Measurements from ENCODE around the gene SOCS1. TPM values are rescaled to one million over a fixed set of nuclear protein-coding genes. Genes with fewer than 3 reads are reported as not detected.
A peak's percentile ranks its signal among the peaks of the same experiment; 100 is the strongest.

Gene SOCS1
- total and polyA plus RNA-seq, 2 experiments from 2014 or later = 84.7 to 104 TPM

GRCh38 chr16:11205754-11206581 is 50.0 kb downstream of the SOCS1 start:
- peak; percentile 38 for DNase-seq (ENCODE audit: low spot score)
- Histone ChIP-seq H3K9me2 (ENCODE audit: insufficient read depth) (no peaks in the 10 kb centered on the region), H3K36me3 (ENCODE audit: insufficient read depth) (no peaks in the 10 kb centered on the region), H3K4me1 (ENCODE audit: insufficient read depth) (peaks cover 20% of the 10 kb centered on the region), H3F3A (replicated peaks; ENCODE audit: low read depth) (no peaks in the 10 kb centered on the region), H3K79me2 (replicated peaks; ENCODE audit: insufficient read depth) (no peaks in the 10 kb centered on the region), H4K20me1 (replicated peaks; ENCODE audit: insufficient read depth) (no peaks in the 10 kb centered on the region), H3K4me2 (no peak overlapping the region), H3K27me3 (ENCODE audit: insufficient read depth) (no peaks in the 10 kb centered on the region), H3K27ac (ENCODE audit: low read depth) (no peak overlapping the region), H3K4me3 (no peak overlapping the region), H2AFZ (no peak overlapping the region)
- TF ChIP-seq EZH2 (IDR thresholded peaks at IDR 0.05; ENCODE audit: low read depth, unreplicated experiment) = no peak
- no peak for TF ChIP-seq NANOG (IDR thresholded peaks at IDR 0.05; ENCODE audit: borderline replicate concordance)
- TF ChIP-seq ZNF331 (CRISPR knock-in tag; IDR thresholded peaks at IDR 0.05; ENCODE audit: low read depth) = no peak
- TF ChIP-seq ETS1 (IDR thresholded peaks at IDR 0.05) = no peak
- no peak for TF ChIP-seq REST (IDR thresholded peaks at IDR 0.05; ENCODE audit: unreplicated experiment)
- no peak for TF ChIP-seq ZNF114 (CRISPR knock-in tag; IDR thresholded peaks at IDR 0.05)
- no peak for TF ChIP-seq JUNB (IDR thresholded peaks at IDR 0.05; ENCODE audit: unreplicated experiment)
- TF ChIP-seq ZNF462 (CRISPR knock-in tag; IDR thresholded peaks at IDR 0.05) = no peak
- TF ChIP-seq EZH2phosphoT487 (IDR thresholded peaks at IDR 0.05; ENCODE audit: unreplicated experiment) = no peak
- no peak for TF ChIP-seq CREB1 (CRISPR knock-in tag; IDR thresholded peaks at IDR 0.05; ENCODE audit: low read depth)
- no peak for TF ChIP-seq POLR2AphosphoS5 (IDR thresholded peaks at IDR 0.05; ENCODE audit: low read depth)
- no peak for TF ChIP-seq STAT1 (IDR thresholded peaks at IDR 0.05; ENCODE audit: unreplicated experiment)
- TF ChIP-seq CTCF (conservative IDR thresholded peaks at IDR 0.05; ENCODE audit: low read depth in 2 of 2) = no peak
- H3K27me3 Mint-ChIP-seq (ENCODE audit: insufficient read depth, low read depth, poor library complexity) = peaks cover 11% of the 10 kb centered on the region
- no peaks in the 10 kb centered on the region for H3K36me3 Mint-ChIP-seq (ENCODE audit: low read depth)
- no peak overlapping the region; the same call in 2 of the 3 replicates for H3K4me3 Mint-ChIP-seq
- no peak overlapping the region; the same call in 1 of the 2 replicates for H3K27ac Mint-ChIP-seq
- peak; percentile 14; the same call in 2 of the 3 replicates for ATAC-seq
- H3K4me1 Mint-ChIP-seq = peaks cover 32% of the 10 kb centered on the region
- peaks cover 12% of the 10 kb centered on the region for H3K9me3 Mint-ChIP-seq
